GM18502 (cell line): ENCODE results near the gene ACAD11.

Experiments used
- ATAC-seq: cut with Tn5 transposase; IDR thresholded peaks from one replicate; pipeline ENCODE4 v1.9.1; 2021; ENCODE audit warnings: mild to moderate bottlenecking; ENCODE audit not compliant: unreplicated experiment, poor library complexity

ACAD11 gene

GRCh38 chr3:132521901-132522300 lies 137.7 kb downstream of the ACAD11 start:
- ATAC-seq, result no peak

- ATAC-seq, result no peak
Observed at GRCh38 chr3:132519914-132520313, 139.7 kb downstream of the ACAD11 start.

- no peak for ATAC-seq
Observed at GRCh38 chr3:132517311-132517710, 142.3 kb downstream of the ACAD11 start.

- ATAC-seq, result no peak
Observed at GRCh38 chr3:132513057-132513456, 146.6 kb downstream of the ACAD11 start.

- ATAC-seq, result no peak
Observed at GRCh38 chr3:132509506-132509905, 150.1 kb downstream of the ACAD11 start.

- ATAC-seq, result no peak
Observed at GRCh38 chr3:132509096-132509495, 150.5 kb downstream of the ACAD11 start.
